NCI-H526 (cell line): Measurements from ENCODE around the gene ROR1.
"Not testable (repeated sequence)": the region's sequence is repeated elsewhere in the genome, so short reads cannot be mapped to it uniquely, and the experiment has no call there.

Experiments
- DNase-seq, 2 experiments: peaks; one replicate each; lab custom pipeline; 2025; lab: John Stamatoyannopoulos, UW

ROR1 gene

GRCh38 chr1:63822540-63822939 lies 48.7 kb downstream of the ROR1 start:
- no peak for DNase-seq

- DNase-seq: no peak
These were observed 50.6 kb downstream of the ROR1 start for GRCh38 chr1:63824451-63824850.

DNA sequence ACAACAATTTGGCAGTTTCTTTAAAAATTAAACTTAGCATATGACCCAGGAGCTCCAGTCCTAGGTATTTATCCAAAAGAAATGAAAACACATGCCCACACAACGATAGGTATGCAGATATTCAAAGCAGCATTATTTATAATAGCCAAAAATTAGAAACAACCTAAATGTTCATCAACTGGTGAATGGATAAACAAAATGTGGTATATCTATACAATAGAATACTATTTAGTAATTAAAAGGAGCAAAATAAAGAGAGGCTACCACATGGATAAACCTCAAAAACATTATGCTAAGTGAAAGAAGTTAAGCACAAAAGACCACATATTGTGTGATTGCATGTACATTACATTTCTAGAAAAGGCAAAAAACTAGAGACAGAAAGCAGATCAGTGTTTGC lies 51.3 kb downstream of the ROR1 start:
- DNase-seq: no peak

DNA sequence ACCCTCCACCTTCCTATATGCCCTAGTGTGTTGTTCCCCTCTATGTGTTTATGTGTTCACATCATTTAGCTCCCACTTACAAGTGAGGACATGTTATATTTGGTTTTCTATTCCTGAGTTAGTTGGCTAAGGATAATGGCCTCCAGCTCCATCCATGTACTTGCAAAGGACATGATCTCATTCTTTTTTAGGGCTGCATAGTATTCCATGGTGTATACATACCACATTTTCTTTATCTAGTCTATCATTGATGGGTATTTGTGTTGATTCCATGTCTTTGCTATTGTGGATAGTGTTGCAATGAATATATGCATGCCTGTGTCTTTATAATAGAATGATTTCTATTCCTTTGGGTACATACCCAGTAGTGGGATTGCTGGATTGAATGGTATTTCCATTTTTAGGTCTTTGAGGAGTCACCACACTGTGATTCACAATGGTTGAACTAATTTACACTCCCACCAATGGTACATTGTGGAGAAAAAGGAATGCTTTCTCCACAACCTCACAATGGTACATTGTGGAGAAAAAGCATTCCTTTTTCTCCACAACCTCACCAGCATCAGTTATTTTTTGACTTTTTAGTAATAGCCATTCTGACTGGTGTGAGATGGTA lies 52.5 kb downstream of the ROR1 start:
- not testable (repeated sequence) for DNase-seq

DNA sequence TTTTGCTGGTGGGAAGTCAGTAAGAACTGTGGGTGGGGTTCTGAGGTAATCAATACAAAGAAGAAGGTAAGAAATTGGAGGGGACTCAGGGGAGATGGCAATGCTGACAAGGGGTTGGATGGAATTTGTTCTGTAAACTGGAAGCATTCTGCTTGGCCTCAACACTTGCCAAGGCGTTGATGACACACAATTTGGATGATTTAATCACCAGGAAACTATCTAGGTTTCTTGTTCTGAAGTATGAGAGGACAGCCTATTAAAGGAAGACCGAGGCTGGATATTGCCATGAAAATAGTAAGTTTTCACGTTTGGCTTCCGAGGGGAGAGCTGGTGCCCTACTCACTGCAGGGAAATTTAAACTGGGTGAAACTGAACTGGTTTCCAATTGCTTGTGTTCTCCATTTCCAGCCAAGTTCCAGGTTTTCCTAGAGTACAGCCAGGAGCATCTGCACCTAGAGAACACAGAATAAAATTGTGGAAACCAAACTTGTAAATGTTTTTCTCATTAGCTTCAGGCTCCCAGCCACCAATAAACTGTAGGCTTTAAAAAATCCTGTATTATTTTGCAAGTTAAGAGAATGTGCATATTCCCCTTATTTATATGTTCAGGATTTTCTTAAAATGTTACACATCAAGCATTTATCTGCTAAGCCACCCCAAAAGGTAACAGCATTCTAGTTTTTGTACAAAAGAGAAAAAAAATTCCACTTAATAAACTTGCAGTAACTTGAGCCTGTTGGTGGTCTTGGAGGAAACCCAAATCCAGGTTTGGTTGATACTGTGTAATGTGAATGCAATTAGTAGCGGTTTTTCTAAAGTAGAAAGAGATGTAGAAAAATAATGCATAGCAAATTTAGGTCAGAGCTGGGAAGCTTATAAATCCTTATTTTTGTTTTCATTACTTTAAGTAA lies 53.8 kb downstream of the ROR1 start:
- no peak for DNase-seq

- DNase-seq: no peak
These were observed 54.7 kb downstream of the ROR1 start for GRCh38 chr1:63828322-63829044.

DNA sequence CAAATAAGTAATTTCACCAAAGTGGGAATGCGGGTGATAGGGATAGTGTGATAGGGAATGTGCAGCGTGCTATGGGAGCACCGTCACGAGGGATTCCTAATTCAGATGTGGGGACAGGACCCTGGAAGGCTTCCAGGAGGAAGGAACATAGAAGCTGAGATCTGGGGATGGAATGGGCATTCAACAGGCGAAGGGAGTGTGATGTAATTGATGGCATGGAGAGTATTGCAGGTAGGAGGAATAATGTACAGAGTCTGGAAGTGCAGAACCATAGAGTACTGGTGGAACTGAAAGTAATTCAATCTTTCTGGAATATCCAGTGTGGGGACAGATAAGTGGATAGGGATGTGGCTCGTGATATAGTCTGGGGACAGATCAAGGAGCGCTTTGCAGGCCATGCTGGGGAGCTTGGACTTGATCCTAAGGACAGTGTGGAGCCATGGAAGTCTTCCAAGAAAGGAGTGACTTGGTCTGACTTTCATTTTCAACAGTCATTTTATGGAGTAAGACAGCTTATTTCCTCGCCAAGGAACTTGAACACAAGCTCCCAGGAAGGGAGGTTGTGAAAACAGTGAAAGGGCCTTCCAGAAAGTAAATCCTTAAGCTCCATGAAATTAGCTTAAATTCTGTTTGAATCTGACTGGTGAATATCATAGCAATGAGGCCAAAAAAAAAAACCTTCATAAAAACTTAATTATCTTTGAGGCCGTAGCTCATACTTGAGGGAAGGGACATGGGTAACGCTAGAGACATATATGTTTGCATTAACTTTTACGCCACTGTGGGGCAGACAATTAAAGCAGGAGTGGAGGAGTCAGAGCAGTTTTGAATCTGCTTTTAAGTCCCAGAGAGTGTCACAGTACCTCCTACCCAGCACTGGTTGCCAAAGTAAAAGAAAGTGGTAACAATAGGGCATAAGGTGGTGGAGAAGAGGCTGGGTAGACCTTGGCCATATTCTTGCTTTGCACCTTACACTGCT lies 55.8 kb downstream of the ROR1 start:
- no peak for DNase-seq

- peak; percentile 32 for DNase-seq
These were observed 57.6 kb downstream of the ROR1 start for GRCh38 chr1:63831409-63831808.

DNA sequence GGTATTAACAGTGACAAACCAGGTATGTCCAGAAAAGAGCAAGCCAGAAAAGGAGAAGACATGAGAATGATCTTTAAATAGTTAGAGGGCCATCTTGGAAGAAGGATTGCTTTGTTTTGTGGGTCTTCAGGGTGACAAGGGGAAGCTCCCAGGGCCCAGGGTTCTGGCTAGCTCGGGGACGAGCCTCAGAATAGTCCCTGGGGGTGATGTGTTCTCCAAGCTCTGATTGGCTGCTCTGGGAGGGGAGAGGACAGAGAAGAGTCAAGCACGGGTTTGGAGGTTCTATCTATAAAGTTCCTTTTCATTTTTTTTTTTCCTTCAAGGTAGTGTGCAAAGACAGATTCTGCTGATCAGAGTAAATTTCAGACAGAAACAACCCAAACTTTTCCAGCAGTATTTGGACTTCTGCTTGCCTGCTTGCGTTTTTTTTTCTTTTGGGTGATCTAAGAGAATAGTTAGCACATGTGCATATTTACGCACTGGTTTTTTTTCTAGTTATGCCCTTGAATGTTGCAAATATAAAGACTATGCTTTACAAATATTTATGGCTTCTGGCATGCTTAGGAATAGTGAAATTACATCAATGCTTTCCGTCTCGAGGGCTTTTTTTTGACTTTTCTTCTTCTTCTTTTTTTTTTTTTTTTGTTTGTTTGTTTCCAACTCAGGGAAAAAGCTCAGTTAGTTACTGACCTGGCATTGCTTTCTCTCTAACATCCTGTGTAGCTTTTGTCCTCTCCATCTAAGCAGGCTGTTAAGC lies 59.7 kb downstream of the ROR1 start:
- no peak for DNase-seq

GRCh38 chr1:63835128-63835527 lies 61.3 kb downstream of the ROR1 start:
- DNase-seq: peak in 1 of 2 experiments; percentile 7

DNA sequence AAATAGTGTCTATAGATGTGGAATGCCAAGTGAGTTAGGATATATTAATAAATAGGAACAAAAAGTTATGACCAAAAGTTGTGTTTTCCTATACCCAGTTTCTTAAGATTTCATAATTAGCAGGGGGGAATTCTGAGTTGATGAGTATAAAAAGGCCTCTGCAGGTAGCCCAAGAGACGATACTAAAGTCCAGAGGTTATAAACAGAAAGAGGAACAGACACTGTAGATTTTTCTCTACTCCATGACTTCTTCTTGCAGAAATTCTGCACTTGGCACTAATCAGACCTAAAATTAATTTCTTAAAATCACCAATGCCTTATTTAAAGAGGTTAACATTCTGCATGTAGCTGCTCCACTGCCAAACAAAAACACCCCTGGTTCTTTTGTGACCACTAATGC lies 62.6 kb downstream of the ROR1 start:
- DNase-seq: no peak

DNA sequence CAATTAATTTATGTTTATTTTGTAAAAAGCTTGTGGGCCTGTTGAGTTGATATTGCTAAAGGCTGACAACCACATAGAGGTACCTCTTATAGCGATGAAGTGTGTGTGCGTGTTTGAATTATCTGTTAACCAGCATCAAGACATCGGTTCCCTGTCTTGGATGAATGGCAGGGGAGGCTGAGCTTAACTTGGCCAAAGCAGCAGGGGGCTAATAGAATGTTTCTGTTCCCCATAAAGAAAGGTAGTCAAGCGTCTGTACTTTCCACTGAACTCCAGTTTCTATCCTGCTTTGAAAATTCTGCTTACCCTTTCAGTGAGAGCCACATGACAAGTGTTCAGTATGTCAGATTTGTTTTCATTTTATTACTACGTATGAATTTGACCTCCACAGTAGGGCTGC lies 63.0 kb downstream of the ROR1 start:
- DNase-seq: no peak

GRCh38 chr1:63843010-63843409 lies 69.2 kb downstream of the ROR1 start:
- DNase-seq: no peak

GRCh38 chr1:63843884-63844283 lies 70.1 kb downstream of the ROR1 start:
- DNase-seq: no peak

- no peak for DNase-seq
These were observed 71.5 kb downstream of the ROR1 start for GRCh38 chr1:63845346-63845745.

DNA sequence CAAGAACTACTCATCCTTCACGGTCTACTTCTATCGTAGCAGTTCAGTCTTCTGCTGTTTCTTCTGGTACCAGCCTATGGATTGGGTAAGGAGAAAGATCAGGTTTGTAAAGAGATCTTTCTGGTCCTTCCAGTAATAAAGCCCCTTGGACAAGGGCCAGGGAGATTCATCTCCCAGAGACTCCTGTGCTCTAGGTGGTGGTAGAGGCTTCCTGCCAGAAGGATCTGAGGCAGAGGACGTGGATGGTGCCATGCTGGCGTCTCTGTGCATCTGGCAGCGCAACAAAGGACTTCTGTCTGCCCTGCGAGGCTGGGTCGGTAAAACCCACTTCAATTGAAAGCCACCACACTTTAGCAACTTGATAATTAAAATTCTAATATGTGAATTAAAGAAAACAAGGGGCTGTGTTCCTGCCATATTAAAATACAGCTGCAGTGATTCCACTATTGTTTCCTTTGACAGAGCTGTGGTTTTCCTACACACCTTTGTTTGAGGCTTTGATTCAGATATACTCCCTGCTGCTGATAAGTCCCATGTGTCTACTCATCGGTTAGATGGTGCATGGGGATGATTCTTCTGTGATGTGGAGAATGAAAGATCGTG lies 73.6 kb downstream of the ROR1 start:
- DNase-seq: no peak

- no peak for DNase-seq
These were observed 74.9 kb downstream of the ROR1 start for GRCh38 chr1:63848733-63849132.

- no peak for DNase-seq
These were observed 75.3 kb downstream of the ROR1 start for GRCh38 chr1:63849149-63849548.

GRCh38 chr1:63854091-63854490 lies 80.3 kb downstream of the ROR1 start:
- no peak for DNase-seq

DNA sequence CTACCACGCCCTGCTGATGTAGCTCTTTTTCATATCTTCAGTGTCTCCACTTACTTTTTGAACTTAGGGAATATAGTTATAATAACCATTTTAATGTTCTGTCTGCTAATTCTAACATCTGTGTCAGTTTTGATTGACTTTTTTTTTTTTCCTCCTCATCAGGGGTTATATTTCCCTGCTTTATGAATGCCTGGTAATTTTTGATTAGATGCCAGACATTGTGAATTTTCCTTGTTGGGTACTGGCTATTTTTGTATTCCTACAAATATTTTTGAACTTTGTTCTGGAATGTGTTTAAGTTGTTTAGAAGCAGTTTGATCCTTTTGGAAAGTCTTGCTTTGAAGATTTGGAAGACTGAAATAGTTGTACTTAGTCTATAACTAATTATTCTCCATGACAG lies 82.1 kb downstream of the ROR1 start:
- no peak for DNase-seq
